ENCODE measurements around the gene STOML1. TPM values are rescaled to one million over a fixed set of nuclear protein-coding genes. Genes with fewer than 3 reads are reported as not detected.

Gene STOML1
- total RNA-seq, 1 donor from 2014 or later, result 23.4 TPM

DNA sequence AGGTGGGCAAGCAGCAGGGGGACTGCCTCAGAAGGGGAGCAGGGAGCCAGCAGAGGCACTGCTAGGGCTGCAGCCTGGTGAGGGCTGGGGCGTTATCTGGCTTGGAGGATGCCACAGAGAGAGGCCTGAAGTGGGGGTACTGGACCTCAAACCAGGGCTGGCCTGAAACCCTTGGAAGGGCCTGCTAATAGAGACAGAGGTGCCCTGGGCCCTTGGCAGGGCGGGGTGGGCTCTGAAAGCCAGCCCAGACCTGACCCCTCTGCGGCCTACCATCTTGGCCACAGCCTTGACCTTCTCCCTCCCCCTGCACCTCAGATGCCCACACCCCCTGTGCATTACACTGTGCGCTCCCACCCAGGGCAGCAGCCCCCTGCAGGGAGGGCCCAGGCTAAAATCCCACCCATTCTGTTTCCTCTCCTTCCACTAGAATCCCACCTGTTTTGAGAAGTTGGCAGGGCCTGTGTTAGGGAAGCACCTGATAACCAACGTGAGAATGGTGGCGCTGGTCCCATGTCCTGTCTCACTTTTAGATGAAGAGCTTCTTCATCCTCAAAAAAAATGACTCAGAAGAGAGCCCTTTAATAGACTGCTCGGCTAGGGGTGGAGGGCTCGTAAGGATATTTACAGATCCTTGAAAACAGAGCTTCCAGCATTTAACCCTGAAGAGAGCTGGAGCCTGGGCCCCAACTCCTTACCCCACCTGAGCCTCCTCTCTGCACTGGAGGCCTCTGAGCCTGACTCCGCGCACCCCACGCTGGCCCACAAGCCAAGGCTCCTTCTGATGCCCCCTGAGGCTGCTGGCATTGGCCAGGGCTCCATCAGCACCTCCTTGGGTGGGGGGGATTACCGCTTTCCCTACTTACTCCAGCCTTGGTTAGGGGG lies 36.0 kb downstream of the STOML1 start:
- Histone ChIP-seq H3K27ac (no peak overlapping the region), H3K9me3 (no peaks in the 10 kb centered on the region), H3K27me3 (no peaks in the 10 kb centered on the region), H3K36me3 (no peaks in the 10 kb centered on the region), H3K4me3 (no peak overlapping the region), H3K4me1 (peaks cover 27% of the 10 kb centered on the region)
- DNase-seq, result peak; percentile 35
- ATAC-seq, result no peak
- TF ChIP-seq, protein P1, sequence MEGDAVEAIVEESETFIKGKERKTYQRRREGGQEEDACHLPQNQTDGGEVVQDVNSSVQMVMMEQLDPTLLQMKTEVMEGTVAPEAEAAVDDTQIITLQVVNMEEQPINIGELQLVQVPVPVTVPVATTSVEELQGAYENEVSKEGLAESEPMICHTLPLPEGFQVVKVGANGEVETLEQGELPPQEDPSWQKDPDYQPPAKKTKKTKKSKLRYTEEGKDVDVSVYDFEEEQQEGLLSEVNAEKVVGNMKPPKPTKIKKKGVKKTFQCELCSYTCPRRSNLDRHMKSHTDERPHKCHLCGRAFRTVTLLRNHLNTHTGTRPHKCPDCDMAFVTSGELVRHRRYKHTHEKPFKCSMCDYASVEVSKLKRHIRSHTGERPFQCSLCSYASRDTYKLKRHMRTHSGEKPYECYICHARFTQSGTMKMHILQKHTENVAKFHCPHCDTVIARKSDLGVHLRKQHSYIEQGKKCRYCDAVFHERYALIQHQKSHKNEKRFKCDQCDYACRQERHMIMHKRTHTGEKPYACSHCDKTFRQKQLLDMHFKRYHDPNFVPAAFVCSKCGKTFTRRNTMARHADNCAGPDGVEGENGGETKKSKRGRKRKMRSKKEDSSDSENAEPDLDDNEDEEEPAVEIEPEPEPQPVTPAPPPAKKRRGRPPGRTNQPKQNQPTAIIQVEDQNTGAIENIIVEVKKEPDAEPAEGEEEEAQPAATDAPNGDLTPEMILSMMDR (IDR thresholded peaks at IDR 0.05), result no peak
- intact Hi-C loops (cut with DNase I), result no loop called here

DNA sequence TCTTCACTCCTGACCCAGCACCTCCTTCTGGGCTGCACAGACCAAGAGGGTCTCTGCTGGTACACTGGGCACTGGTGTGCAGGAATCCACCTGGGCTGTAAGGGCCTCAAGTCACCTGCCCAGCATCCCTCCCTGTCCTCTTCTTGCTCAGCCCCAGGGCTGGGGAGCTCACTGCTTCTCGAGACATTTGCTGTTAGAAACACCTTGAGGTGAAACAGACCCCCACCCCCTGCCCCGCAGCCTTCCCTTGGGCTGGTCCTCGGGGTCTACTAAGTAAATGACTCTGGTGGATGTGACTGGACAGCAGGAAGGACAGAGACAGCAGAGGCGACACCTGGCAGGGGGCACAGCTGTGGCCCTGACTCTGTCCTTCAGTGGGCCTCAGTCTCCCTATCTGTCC lies 36.8 kb downstream of the STOML1 start:
- TF ChIP-seq, protein P1 (IDR thresholded peaks at IDR 0.05), result no peak
- peaks cover 27% of the 10 kb centered on the region for H3K4me1 ChIP-seq
- no peak overlapping the region for H3K4me3 ChIP-seq
- intact Hi-C loops (cut with DNase I), result no loop called here
- ATAC-seq (no peak), DNase-seq (peak; percentile 16)
- no peaks in the 10 kb centered on the region for H3K36me3 ChIP-seq
- H3K27ac ChIP-seq, result no peak overlapping the region
- H3K9me3 ChIP-seq, result no peaks in the 10 kb centered on the region
- no peaks in the 10 kb centered on the region for H3K27me3 ChIP-seq

DNA sequence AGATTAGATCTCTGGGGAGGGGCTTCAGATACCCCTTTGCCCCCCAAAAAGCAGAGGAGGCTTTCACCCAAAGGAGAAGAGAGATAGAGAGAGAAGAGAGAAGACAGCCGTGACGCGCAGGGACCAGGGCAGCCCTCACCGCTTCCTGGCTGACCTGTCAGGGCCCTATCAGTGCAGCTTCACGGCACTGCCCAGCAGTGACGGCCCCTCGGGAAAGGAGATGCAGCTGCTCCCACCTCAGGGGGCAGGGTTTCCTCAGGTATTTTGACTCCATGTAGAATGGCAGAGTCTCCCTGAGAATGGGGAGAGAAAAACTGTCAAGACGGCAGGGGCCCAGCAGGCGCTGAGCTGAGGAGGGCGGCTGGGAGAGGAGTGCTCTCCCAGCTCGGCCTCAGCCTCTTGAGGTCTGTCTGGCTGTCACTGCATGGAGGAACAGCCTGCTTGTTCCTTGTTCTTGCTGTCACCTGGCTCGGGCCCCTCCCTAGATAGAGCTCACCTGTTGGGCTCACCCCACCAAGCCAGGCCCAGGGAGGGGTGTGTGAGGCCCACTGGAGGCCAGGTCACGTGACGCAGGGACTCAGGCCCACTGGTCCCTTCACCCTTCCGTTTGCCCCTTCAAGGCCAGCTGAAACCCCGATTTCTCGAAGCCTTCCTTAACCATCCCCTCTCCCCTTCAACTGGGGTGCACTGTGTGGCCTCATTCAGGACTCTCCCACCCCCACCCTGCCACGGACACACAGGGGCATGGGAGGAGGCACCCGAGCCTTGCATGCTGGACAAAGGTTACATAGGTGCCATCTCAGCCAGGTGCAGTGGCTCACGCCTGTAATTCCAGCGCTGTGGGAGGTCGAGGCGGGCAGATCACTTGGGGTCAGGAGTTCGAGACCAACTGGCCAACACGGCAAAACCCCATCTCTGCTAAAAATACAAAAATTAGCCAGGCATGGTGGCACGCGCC lies 37.6 kb downstream of the STOML1 start:
- intact Hi-C loops (cut with DNase I), result no loop called here

DNA sequence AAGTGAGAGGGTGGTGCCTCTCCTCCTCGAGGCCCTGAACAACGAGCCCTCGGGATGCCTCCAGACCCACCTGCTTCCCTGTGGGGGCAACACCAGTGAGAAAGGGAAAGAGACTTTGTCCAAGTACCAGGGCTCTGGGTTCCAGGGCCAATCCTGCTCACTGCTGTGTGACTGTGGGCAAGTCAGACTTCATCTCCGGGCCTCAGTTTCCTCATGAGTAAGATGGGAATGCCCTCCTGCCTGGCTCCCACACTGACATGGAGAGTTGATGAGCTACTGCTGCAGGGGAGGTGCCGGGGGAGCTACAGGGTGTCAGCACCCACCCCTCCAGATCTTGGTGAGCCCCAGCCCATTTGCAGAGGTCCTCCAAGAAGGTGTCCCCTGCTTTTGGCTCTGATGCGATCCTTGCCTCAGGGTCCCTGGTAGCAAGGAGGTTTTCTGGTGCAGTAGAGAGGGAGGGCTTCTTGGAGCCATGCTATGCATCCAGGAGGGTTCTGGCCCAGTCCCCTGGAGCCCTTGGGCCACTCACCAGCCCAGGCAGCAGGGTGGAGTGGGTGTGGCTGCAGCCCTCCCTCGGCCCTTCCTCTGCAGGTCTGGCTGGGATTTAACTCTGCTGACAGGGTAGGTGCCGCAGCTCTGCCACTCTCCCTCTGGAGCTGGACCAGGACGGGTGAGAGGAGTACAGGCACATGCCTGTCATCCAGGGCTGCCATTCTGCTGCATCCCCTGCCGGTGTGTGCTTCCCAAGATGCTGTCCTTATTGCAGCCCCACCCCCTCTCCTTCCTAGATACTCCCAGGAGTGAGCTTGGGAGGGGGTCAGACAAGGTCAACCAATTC lies 39.0 kb downstream of the STOML1 start:
- intact Hi-C loops (cut with DNase I), result no loop called here
- Histone ChIP-seq H3K9me3 (no peaks in the 10 kb centered on the region), H3K36me3 (no peaks in the 10 kb centered on the region), H3K4me1 (peaks cover 20% of the 10 kb centered on the region), H3K27me3 (no peaks in the 10 kb centered on the region), H3K4me3 (no peak overlapping the region), H3K27ac (peak overlapping the region; percentile 91)
- DNase-seq, result peak; percentile 49
- ATAC-seq, result no peak
- TF ChIP-seq, protein P1 (IDR thresholded peaks at IDR 0.05), result no peak

More for the DNA sequence above, 37.6 kb downstream of the STOML1 start:
- H3K4me3 ChIP-seq, result no peak overlapping the region
- no peaks in the 10 kb centered on the region for H3K9me3 ChIP-seq
- H3K27me3 ChIP-seq, result no peaks in the 10 kb centered on the region
- DNase-seq (peak; percentile 48), ATAC-seq (no peak)
- H3K36me3 ChIP-seq, result no peaks in the 10 kb centered on the region
- TF ChIP-seq, protein P1 (IDR thresholded peaks at IDR 0.05), result no peak
- H3K4me1 ChIP-seq, result peaks cover 25% of the 10 kb centered on the region
- H3K27ac ChIP-seq, result no peak overlapping the region
